Glomerular endothelial cell (primary cell): ENCODE measurements around the gene FAM98A. TPM values are rescaled to one million over a fixed set of nuclear protein-coding genes. Genes with fewer than 3 reads are reported as not detected.

Source experiments
- DNase-seq: peaks from one replicate; pipeline ENCODE4 v3.0.0-alpha.2; 2011; ENCODE audit warnings: low read depth, low spot score; ENCODE audit errors: extremely low read depth
- total RNA-seq: library from RNA; depleted of rRNA; stranded (reverse); fragments of >200 nt; gene quantifications from 2 replicates; pipeline ENCODE4 v1.2.3, GENCODE V29; 2015

Gene FAM98A
- total RNA-seq: 46.6 and 122 TPM in 2 replicates

DNA sequence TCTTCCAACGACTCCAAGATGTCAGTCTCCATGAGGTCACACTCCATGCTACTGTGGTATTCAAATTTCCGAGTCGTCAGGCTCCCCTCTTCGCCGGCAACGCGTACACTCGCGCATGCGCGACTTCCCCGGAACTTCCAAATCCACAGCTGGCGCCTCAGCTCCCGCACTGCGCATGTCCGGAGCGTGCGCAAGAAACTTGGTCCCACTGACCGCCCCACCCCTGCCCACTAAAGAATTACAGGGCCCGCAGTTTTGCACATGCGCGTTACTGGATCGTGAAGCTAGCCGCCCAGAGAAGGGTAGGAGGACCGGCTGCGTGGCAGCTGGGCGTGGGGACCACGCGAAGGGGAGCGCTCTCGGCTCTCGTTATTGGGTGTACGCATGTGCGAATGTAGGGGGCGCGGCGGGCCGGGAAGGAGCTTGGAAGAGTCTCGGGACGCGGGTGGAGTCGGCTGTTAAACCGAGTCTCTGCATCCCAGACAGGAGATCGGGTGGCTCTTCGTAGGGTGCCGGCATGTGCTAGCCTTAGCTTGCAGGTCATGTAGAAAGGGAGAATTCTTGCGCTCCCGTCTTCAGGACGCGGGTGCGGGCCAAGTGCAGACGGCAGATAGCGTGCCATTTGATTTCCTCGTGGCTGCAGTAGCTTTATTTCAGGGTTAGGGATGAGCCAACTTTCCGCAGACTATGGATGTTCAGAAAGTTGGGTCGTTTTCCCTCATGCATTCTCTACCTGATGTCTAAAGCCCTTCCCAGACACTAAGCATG lies at the start of gene FAM98A:
TSS of gene FAM98A (minus strand) at position 125 of the 768 bp plus-strand sequence. CDS start at position 47, 78 bp downstream.
- DNase-seq: peak; percentile 89

DNA sequence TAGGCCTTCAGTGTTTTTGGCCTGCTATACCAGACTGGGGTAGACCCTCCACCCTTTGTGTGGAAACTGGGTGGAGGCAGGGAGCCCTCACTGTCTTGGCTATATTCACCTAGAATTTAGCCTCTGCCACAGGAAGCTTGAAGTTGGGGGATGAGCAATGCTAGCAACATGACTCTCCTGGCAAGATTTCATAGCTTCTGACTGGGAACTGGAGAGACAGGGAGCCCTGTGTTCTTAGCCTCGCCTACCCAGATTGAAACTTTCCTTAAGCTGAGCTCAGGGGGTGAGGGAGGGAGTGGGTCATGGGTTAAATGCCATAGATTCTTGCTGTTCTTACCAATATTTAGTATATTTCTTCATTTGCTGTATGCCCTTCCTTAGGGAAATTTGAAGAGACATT lies 46.8 kb upstream of the FAM98A start:
- no peak for DNase-seq

DNA sequence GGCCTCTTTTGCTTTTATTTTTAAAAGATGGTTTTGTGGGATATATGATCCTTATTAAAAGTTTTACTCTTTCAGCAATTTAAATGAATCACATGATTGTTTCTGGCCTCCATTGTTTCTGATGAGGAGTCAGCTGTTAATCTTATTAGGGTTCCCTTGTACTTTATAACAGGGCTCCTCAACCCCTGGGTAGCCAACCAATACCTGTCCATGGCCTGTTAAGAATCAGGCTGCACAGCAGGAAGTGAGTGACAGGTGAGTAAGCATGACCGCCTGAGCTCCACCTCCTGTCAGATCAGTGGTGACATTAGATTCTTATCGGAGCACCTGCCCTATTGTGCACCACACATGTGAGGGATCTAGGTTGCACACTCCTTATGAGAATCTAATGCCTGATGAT lies 45.1 kb upstream of the FAM98A start:
- no peak for DNase-seq

DNA sequence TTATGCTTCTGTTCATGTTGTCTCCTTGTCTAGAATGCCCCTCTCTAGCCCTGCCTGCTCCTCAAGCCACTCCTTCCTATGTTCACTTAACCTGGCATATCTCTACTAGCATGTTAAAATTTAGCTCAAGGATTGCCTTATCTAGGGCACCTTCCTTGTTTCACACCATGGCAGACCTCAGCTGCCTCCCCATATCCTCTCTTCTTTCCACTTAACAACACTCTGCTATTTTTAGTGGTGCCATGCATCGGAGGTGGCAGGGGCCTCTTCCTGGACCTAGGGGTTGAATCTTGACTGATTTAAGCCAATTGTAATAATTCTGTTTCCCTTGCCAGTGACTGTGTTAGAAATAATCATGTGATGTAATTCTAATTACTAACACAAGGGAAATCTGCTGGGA lies 36.9 kb upstream of the FAM98A start:
- DNase-seq: no peak

DNA sequence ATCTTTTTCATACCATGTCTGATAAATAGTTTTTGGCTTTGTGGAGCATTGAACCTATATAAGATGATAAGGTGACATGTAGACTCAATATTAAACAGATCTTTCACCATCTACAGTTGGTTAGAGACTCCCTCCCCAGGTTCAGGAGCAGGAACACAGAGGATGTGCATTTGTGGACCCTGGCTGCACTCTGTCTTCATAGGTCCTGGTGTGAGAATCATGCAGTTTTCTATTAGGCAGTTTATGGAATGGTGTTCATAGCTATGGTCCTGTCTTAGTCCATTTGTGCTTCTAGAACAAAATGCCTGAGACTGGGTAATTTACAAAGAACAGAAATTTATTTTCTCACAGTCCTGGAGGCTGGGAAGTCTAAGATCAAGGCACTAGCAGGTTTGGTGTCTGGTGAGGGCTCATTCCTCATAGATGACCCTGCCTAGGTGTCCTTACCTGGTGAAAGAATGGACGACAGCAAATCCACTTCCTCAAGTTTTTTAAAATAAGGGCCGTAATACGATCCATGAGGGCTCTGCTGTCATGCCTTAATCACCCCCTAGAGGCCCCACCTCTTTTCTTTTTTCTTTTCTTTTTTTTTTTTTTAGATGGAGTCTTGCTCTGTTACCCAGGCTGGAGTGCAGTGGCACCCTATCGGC lies 35.3 kb upstream of the FAM98A start:
- DNase-seq: no peak

DNA sequence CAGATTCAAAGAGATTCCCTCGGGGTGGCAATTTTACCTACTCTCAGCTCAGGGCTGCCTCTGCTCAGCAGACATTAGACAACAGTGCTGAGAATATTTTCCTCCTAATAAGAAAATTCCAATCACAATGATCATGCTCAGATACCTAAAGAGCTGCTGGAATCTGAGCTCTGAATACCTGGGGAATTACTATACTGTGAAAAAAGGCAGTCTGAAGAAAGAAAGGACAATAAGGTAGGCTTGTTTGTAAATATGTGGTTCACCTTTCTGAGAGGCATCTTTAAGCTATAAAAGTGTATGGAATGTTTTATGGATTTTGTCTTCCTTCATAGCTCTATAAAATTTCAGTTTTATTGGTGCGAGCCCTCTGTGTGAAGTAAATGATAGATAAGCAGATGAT lies 34.2 kb upstream of the FAM98A start:
- DNase-seq: no peak

DNA sequence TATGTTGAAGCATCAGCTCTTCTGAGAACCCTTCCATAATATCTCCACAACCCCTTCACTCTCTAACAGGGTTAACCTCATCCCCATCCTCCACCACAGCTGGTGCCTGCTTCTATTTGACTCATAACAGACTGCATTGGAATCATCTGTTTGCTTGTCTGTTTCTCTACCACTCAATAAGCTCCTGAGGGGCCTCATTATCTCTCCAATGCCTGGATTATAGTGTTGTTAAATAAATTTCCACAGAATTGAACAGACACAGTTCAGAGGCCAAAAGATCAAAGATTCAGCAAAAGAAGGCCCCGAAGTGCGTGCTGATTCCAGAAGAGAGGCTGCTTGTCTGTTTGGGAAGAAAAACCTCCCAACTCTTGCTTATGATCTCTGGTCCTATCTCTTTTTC lies 33.7 kb upstream of the FAM98A start:
- no peak for DNase-seq

DNA sequence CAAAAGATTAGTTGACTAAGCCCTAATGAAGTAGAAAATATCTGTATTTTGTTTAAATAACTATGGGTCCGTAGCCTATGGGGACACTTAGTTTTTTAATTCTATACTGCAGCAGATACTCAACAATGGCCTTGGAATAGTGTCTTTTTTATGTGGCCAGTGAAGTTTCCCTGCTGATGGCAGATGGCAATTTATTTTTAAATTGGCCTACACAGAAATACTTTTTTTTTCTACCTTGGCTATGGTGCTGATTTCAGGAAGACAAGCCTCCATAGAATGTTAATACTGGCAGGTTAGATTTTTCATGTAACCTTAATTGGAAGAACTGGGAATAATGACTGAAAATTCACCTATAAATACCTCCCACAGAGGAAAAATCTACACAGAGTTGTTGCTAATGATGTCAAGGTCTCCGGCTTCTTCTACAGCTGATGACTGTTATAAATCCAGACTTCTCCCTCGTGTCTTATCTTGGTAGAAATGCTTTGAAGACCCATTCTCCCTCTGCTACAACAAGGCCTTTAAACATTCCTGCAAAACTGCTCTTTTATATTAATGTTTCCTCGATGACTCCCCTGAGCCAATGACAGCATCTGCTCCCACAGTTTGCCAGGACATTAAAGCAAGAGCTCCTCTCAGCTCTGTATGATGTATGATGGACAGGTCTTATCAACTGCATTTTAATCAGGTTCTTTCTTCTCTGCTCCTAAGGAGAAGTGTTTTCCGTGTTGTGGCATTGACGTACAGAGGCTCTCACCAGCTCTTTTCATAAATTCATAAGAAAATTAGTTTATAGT lies 29.1 kb upstream of the FAM98A start:
- DNase-seq: no peak

DNA sequence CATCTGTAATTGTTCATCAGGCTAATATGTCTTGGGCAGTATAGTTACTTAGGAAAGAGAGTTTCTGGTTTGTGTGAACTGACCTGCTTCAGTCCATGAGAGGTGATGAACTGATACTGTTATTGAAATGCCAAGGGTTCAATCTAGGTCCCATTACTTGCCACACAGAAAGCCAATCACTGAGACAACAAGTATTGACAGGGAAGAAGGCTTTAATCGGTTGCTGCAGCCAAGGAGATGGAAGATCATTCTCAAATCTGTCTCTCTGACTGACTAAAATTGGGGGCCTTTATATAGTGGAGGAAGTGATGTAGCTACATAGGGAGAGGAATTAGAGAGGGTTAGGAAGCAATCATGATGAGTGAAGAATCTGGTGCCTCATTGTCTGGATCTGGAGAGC lies 19.9 kb upstream of the FAM98A start:
- no peak for DNase-seq

DNA sequence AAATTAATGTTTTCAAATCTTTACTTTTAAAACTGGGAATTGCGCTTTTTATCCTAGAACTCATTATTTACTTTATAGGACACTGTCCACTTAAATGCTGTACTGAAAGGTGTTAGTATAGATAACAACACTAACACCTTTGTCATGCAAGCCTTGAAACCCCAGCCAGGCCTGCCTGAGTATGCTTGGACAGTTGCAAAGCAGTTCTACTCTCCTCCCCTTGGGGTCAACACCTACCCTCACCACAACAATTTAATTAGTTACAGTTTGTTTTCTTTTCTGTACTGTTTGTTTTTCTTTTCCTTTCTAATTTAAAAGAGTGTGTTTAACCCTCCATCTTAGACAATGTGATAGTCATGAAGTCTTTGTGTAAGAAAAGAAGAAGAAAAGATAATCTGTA lies 18.9 kb upstream of the FAM98A start:
- no peak for DNase-seq

DNA sequence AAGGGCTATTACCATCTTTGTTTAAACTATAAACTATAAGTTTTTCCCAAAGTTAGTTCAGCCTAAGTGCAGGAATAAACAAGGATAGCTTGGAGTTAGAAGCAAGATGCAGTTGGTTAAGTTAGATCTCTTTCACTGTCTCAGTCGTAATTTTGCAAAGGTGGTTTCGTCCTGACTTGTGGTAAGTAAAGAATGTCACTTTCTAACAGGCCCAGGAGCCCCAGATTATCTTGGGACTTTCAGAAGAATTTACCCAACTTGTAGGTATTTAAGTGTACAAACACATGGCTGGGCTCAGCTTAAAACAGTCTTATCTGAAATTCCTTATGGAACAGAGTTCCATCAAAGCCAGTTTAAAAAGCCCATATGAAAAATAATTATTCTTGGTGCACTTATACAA lies 18.3 kb upstream of the FAM98A start:
- DNase-seq: no peak

DNA sequence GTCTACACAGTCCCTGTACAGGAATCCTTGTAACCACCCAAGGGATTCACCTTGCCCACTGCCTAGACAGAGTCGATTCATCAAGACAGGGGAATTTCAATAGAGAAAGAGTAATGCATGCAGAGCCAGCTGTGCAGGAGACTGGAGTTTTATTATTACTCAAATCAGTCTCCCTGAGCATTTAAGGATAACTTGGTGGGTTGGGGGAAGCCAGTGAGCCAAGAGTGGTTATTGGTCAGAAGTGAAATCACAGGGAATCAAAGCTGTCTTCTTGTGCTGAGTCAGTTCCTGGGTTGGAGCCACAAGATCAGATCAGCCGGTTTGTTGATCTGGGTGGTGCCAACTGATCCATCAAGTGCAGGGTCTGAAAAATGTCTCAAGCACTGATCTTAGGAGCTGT lies 17.8 kb upstream of the FAM98A start:
- DNase-seq: no peak

DNA sequence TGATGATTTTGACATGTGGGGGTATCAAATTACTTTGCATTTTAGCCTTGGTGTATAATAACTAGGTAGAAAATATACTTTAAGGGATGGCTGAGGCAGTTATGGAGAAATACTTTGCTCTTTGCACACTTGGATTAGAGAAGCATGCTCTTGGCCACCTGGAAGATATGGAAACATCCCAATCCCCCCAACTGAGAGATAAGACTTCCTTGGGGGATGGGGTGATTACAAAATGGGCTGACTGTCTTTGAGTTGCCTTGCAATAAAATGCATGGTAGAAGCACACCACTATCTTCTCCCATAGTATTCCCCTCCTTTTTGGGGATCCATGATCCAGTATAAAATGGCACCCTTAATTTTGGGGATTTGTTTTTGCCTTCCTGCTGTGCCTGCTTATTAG lies 15.1 kb upstream of the FAM98A start:
- DNase-seq: no peak

DNA sequence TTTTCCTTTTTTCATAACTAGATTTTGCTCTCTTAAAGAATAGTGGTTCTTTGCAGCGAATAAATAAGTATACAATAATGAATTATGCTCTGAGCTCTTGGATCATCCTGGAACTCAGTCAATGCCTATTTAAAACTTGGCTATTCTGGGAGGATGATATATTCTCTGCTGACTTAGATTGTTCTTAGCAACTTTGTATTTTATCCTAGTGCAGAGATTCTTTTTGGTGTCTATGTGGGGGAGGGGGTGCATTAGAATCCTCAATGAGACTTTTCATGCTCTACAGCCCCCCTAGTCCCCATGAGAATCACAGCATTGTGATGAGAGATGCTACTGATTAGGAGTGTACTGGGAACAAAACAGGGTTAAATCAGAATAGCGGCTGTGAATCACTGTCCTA lies 8.8 kb upstream of the FAM98A start:
- no peak for DNase-seq

DNA sequence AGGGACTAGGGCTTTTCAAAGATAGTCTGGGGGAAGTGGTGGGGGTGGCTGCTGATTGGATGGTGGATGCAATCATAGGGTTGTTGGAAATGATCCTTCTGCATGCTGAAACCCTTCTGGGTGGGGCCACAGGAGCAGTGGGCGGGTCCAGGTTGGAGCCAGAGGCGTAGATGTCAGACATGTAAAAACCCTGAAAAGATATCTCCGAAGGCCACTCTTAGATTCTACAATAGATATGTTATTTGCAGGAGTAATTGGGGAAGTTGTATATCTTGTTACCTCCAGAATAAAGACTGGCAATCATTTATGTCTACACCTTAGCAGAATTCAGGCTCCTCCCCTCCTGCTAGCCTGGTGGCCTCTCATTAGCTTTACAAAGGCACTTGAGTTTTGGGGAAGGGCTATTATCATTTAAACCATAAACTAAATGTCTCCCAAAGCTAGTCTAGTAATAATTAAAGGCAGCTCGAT lies 8.2 kb upstream of the FAM98A start:
- no peak for DNase-seq

DNA sequence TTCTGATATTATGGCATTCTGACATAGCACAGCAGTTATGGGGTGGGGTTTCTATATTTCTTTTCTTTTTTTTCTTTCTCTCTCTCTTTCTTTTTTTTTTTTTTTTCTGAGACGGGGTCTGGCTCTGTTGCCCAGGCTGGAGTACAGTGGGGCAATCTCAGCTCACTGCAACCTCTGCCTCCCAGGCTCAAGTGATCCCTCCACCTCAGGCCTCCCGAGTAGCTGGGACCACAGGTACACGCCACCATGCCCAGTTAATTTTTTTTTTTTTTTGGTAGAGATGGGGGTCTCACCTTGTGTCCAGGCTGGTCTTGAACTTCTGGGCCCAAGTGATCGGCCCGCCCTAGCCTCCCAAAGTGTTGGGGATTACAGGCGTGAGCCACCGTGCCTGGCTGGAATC lies 7.5 kb upstream of the FAM98A start:
- no peak for DNase-seq

DNA sequence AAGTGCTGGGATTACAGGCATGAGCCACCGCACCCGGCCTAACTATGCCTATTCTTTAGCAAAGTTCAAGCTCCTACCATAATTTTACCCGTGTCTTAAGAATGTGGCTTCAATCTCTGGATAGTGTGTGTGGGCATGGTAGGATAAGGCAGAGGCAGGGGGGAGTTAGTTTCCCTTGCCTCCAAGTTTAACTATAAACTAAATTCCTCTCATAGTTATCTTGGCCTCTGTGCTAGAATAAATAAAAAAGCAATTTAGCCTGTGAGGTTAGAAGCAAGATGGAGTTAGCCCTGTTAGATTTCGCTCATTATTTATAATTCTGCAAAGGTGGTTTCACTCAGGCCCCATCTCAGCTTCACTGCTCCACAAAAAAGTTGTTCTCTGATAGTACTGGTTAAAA lies 7.0 kb upstream of the FAM98A start:
- no peak for DNase-seq

DNA sequence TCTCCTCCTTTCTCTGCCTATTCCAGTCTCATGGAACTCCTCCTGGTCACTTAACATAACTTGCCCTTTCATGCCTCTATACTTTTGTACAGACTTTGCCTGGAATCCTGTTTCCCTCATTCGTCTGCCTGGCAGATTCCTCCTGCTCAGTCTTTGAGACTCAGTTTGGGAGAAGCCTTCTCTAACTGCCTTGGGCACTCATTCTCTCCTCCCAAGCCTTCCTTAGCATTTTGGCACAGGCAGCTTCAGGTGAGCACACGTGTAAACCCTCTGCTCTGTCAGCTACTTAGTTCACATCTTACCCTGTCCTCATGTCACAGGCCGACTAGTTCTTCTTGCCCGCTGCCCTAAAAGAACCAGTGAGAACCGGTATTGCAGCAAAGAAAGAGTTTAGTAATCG lies 6.0 kb upstream of the FAM98A start:
- no peak for DNase-seq

DNA sequence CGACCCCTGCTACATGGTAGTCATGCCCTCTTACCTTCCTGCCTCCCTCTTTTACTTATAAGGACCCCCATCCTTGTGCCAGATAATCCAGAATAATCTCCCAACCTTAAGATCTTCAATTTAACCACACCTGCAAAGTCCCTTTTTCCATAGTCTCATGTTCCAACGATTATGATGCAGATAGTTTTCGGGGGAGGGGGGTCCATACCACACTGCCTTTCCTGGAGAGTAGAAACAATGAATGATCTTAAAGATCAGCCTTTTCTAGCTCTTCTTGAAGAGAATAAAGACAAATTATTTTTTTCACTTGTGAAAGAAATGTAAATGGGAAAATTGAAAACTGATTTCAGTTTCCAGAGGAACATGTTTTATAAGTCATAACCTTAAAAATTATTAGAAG lies 4.3 kb upstream of the FAM98A start:
- DNase-seq: no peak

DNA sequence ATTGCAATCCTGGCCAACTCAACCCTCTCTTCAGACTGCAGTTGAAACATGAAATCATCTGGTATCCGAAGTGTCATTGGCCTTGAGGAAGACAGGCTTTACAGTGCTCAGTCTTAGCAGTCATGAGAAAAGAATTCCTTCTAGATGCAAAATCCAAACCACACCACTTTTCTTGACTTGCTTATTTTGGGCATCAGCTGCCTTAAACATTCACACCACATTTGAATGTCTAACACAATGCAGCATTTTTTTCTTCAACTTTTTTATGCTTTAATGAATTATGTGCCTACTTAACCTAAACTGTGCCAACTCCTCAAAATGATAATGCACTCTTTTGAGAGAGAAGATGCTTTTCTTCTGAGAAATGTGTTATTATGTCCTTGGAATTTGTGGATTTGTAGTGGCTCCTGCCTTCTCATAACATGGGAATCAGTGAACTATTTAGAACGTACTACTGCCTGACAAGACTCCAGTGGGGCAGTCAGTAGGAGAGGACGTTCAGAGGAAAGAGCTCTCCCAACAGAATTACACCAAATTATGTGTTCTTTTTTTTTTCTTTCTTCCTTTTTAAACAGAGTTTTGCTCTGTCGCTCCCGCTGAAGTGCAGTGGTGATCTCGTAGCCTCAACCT lies 3.2 kb upstream of the FAM98A start:
- no peak for DNase-seq

DNA sequence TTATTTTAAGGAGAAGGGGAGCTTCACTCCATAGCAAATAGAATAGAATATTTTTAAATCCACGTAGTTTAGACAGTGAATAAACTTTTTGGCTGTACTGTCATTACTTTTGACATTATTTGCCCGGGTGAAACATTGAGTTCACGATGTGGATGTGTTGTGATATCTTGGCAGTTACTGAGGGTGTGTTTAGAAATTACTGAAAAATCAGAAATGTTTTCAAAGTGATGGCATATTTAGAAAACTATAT lies 769 bp upstream of the FAM98A start:
- DNase-seq: no peak
